Fibroblast of lung (primary cell): ENCODE results near the gene KLHL13. TPM values are rescaled to one million over a fixed set of nuclear protein-coding genes. Genes with fewer than 3 reads are reported as not detected.

Experiments used
- DNase-seq, 2 donors: peaks; one replicate each; pipeline versions ENCODE4 v3.0.0 to v3.0.0-alpha.2; 2010; ENCODE audit warnings: low read depth in 2 of 2
- H2AFZ ChIP-seq: 2 replicates; pipeline ENCODE4 v1.5.1; 2012; ENCODE audit warnings: low read length, control low read depth, inconsistent platforms
- H3K27ac ChIP-seq: 2 replicates; pipeline ENCODE4 v1.5.1; 2011; ENCODE audit warnings: low read length, control low read depth; ENCODE audit not compliant: insufficient read depth
- H3K27me3 ChIP-seq: 2 replicates; pipeline ENCODE4 v1.5.1; 2011; ENCODE audit warnings: mild to moderate bottlenecking, low read length; ENCODE audit not compliant: control insufficient read depth, insufficient read depth
- H3K36me3 ChIP-seq: 2 replicates; pipeline ENCODE4 v1.5.1; 2011; ENCODE audit warnings: low read length; ENCODE audit not compliant: control insufficient read depth, insufficient read depth
- H3K4me1 ChIP-seq: 2 replicates; pipeline ENCODE4 v1.5.1; 2011; ENCODE audit warnings: low read length; ENCODE audit not compliant: control insufficient read depth, insufficient read depth; ENCODE audit errors: extremely low read depth
- H3K4me2 ChIP-seq: 2 replicates; pipeline ENCODE4 v1.5.1; 2011; ENCODE audit warnings: low read length, control low read depth; ENCODE audit not compliant: insufficient read depth; ENCODE audit errors: extremely low read depth
- H3K4me3 ChIP-seq, 4 experiments: fragments of 200-600 bp in 1 of 4; sonication (generic) in 1 of 4; replicated peaks in 1 of 4; 2 replicates each; pipeline ENCODE4 v1.5.1; 2011 to 2016; ENCODE audit warnings: low read length in 4 of 4, low read depth in 3 of 4, mild to moderate bottlenecking in 3 of 4, control low read depth in 2 of 4, inconsistent platforms in 1 of 4, mixed read lengths in 1 of 4; ENCODE audit not compliant: insufficient read depth in 1 of 4; ENCODE audit errors: control extremely low read depth in 1 of 4
- H3K79me2 ChIP-seq: 2 replicates; pipeline ENCODE4 v1.5.1; 2012; ENCODE audit warnings: mild to moderate bottlenecking, low read length, inconsistent platforms; ENCODE audit not compliant: control insufficient read depth, insufficient read depth
- H3K9ac ChIP-seq: 2 replicates; pipeline ENCODE4 v1.5.1; 2011; ENCODE audit warnings: mild to moderate bottlenecking, low read length, control low read depth; ENCODE audit not compliant: insufficient read depth
- H3K9me3 ChIP-seq: 2 replicates; pipeline ENCODE4 v1.5.1; 2012; ENCODE audit warnings: low read depth, low read length; ENCODE audit not compliant: control insufficient read depth, insufficient read depth
- H4K20me1 ChIP-seq: 2 replicates; pipeline ENCODE4 v1.5.1; 2011; ENCODE audit warnings: low read length; ENCODE audit not compliant: control insufficient read depth, insufficient read depth; ENCODE audit errors: extremely low read depth
- EZH2 ChIP-seq: IDR thresholded peaks from 2 replicates; pipeline ENCODE4 v1.5.1; 2012; ENCODE audit warnings: low read length, control low read depth, mild to moderate bottlenecking; ENCODE audit errors: missing control alignments
- polyA plus RNA-seq, 2 donors: library from polyadenylated mRNA; depleted of rRNA in 1 of 2; stranded (reverse) in 1 of 2; unstranded in 1 of 2; fragments of >200 nt; gene quantifications; 2 replicates each; pipeline ENCODE4 v1.2.1, GENCODE V29; 2011 to 2012; ENCODE audit warnings: missing spikeins in 1 of 2
- total RNA-seq: library from RNA; depleted of rRNA; stranded (reverse); fragments of >200 nt; gene quantifications from 2 replicates; pipeline ENCODE4 v1.2.1, GENCODE V29; 2014
- TF ChIP-seq, protein P1 (sequence below), 2 donors: IDR thresholded peaks in 1 of 2; conservative IDR thresholded peaks in 1 of 2; 1 replicate in 1 of 2; 2 replicates in 1 of 2; pipeline ENCODE4 v1.5.1; 2011 to 2012; ENCODE audit warnings: low read length in 2 of 2, control low read depth in 1 of 2, inconsistent platforms in 1 of 2, low read depth in 1 of 2, mild to moderate bottlenecking in 1 of 2

Gene KLHL13
- total and polyA plus RNA-seq, 2 donors (not counting 1 experiment from before 2014, with no cell fraction given), result 6.2 to 22.5 TPM

DNA sequence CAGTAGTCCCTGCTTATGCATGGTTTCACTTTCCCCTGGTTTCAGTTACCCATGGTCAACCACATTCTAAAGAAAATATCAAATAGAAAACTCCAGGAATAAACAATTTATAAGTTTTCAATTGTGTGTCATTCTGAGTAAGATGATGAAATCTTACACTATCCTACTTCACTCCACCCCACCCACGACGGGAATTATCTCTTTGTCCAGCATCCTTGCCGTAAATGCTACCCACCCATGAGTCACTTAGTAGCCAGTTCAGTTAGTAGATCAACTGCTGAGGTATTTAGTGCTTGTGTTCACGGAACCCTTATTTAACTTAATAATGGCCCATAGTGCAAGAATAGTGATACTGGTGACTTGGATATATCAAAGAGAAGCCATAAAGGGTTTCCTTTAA, 91.4 kb downstream of the KLHL13 start:
- no peak overlapping the region for H2AFZ ChIP-seq
- H4K20me1 ChIP-seq, result no peaks in the 10 kb centered on the region
- H3K4me3 ChIP-seq, result no peak overlapping the region
- H3K27me3 ChIP-seq, result no peaks in the 10 kb centered on the region
- TF ChIP-seq, protein P1, sequence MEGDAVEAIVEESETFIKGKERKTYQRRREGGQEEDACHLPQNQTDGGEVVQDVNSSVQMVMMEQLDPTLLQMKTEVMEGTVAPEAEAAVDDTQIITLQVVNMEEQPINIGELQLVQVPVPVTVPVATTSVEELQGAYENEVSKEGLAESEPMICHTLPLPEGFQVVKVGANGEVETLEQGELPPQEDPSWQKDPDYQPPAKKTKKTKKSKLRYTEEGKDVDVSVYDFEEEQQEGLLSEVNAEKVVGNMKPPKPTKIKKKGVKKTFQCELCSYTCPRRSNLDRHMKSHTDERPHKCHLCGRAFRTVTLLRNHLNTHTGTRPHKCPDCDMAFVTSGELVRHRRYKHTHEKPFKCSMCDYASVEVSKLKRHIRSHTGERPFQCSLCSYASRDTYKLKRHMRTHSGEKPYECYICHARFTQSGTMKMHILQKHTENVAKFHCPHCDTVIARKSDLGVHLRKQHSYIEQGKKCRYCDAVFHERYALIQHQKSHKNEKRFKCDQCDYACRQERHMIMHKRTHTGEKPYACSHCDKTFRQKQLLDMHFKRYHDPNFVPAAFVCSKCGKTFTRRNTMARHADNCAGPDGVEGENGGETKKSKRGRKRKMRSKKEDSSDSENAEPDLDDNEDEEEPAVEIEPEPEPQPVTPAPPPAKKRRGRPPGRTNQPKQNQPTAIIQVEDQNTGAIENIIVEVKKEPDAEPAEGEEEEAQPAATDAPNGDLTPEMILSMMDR (conservative IDR thresholded peaks at IDR 0.05 in 1 of 2, IDR thresholded peaks at IDR 0.05 in 1 of 2; ENCODE audit: low read depth in 1 of 2, low read length in 2 of 2), result no peak
- TF ChIP-seq EZH2, result no peak
- H3K27ac ChIP-seq, result no peak overlapping the region
- no peak overlapping the region for H3K9ac ChIP-seq
- peak; percentile 40 to 51 for DNase-seq
- H3K79me2 ChIP-seq, result no peaks in the 10 kb centered on the region
- peak overlapping the region; percentile 25 for H3K4me2 ChIP-seq
- no peaks in the 10 kb centered on the region for H3K4me1 ChIP-seq
- no peaks in the 10 kb centered on the region for H3K36me3 ChIP-seq
- H3K9me3 ChIP-seq, result no peaks in the 10 kb centered on the region

DNA sequence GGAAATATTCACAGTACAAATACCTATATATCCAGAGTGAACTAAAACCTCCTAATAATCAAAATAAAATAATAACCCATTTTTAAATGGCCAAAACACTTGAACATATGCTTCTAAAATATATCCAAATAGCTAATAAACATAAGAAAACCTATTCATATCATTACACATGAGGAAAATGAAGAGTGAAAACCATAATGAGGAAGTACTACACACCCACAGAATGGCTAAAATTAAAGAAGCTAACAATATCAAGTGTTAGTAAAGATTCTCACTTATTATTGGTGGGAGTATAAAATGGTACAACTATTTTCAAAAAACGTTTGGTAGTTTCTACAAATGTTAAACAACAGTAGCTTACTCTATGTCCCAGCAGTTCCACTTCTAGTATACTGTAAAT, 92.1 kb downstream of the KLHL13 start:
- no peak overlapping the region for H3K4me3 ChIP-seq
- H3K9me3 ChIP-seq, result no peaks in the 10 kb centered on the region
- no peak overlapping the region for H2AFZ ChIP-seq
- no peak overlapping the region for H3K4me2 ChIP-seq
- H3K36me3 ChIP-seq, result no peaks in the 10 kb centered on the region
- no peak for TF ChIP-seq EZH2
- TF ChIP-seq, protein P1 (conservative IDR thresholded peaks at IDR 0.05 in 1 of 2, IDR thresholded peaks at IDR 0.05 in 1 of 2; ENCODE audit: low read depth in 1 of 2, low read length in 2 of 2), result no peak
- H3K27me3 ChIP-seq, result no peaks in the 10 kb centered on the region
- no peaks in the 10 kb centered on the region for H3K79me2 ChIP-seq
- H4K20me1 ChIP-seq, result no peaks in the 10 kb centered on the region
- H3K27ac ChIP-seq, result no peak overlapping the region
- H3K9ac ChIP-seq, result no peak overlapping the region
- H3K4me1 ChIP-seq, result no peaks in the 10 kb centered on the region
- no peak for DNase-seq

DNA sequence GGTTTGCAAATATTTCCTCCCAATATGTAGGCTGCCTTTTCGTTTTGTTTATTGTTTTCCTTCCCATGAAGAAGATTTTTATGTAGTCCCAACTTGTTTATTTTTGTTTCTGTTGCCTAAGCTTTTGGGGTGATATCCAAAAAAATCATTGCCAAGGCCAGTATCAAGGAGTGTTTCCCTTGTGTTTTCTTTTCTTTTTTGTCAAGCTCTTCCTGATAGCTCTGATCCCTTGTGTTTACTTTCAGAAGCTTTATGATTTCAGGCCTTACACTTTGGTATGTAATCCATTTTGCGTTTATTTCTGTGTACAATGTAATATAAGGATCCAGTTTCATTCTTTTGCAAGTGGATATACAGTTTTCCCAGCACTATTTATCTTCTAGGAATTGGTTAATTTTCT, 93.9 kb downstream of the KLHL13 start:
- H2AFZ ChIP-seq, result no peak overlapping the region
- H3K27ac ChIP-seq, result no peak overlapping the region
- H4K20me1 ChIP-seq, result no peaks in the 10 kb centered on the region
- DNase-seq, result no peak
- no peak overlapping the region for H3K4me3 ChIP-seq
- no peak overlapping the region for H3K4me2 ChIP-seq
- H3K36me3 ChIP-seq, result no peaks in the 10 kb centered on the region
- H3K27me3 ChIP-seq, result no peaks in the 10 kb centered on the region
- no peaks in the 10 kb centered on the region for H3K79me2 ChIP-seq
- no peaks in the 10 kb centered on the region for H3K9me3 ChIP-seq
- H3K4me1 ChIP-seq, result no peaks in the 10 kb centered on the region
- no peak for TF ChIP-seq EZH2
- TF ChIP-seq, protein P1 (conservative IDR thresholded peaks at IDR 0.05 in 1 of 2, IDR thresholded peaks at IDR 0.05 in 1 of 2; ENCODE audit: low read depth in 1 of 2, low read length in 2 of 2), result no peak
- no peak overlapping the region for H3K9ac ChIP-seq
